Activated T-helper 2 cell treated with anti-CD3 and anti-CD28 coated beads, Interferon-gamma antibody, Interleukin-2, Interleukin-4, amounts not matched to agents 10 μg/mL and 5 μg/mL and 100 μg/mL, durations not matched to agents 14 hours and 24 hours and 36 hours (primary cell): Measurements from ENCODE around the gene POU4F3. TPM values are rescaled to one million over a fixed set of nuclear protein-coding genes. Genes with fewer than 3 reads are reported as not detected.
A peak's percentile ranks its signal among the peaks of the same experiment; 100 is the strongest.

Experiments
- DNase-seq: peaks from one replicate; pipeline ENCODE4 v3.0.0; 2021; ENCODE audit warnings: low spot score
- H3K27ac Mint-ChIP-seq: one replicate; pipeline ENCODE4 v1.8.0; 2021; ENCODE audit warnings: mixed read lengths
- H3K27me3 Mint-ChIP-seq: one replicate; pipeline ENCODE4 v1.8.0; 2021; ENCODE audit warnings: low read depth, mixed read lengths
- H3K36me3 Mint-ChIP-seq: one replicate; pipeline ENCODE4 v1.8.0; 2021; ENCODE audit warnings: low read depth, mixed read lengths
- H3K4me1 Mint-ChIP-seq: one replicate; pipeline ENCODE4 v1.8.0; 2021; ENCODE audit warnings: low read depth, mixed read lengths
- H3K4me3 Mint-ChIP-seq: one replicate; pipeline ENCODE4 v1.8.0; 2021; ENCODE audit warnings: low read depth, mild to moderate bottlenecking, moderate library complexity, mixed read lengths
- H3K9me3 Mint-ChIP-seq: one replicate; pipeline ENCODE4 v1.8.0; 2021; ENCODE audit warnings: mixed read lengths
- intact Hi-C: fragments of 100-400 bp; cut with micrococcal nuclease; formaldehyde crosslinking; loops from one replicate; pipeline ENCODE4 v1.15.1; 2023
- total RNA-seq: library from RNA; stranded (reverse); gene quantifications from 2 replicates; pipeline ENCODE4 v1.2.3, GENCODE V29; 2022

The POU4F3 gene
- total RNA-seq, 1 donor from 2014 or later = 0.14 TPM

- H3K9me3 Mint-ChIP-seq = no peaks in the 10 kb centered on the region
- peaks cover 28% of the 10 kb centered on the region for H3K27me3 Mint-ChIP-seq
- H3K36me3 Mint-ChIP-seq = no peaks in the 10 kb centered on the region
- intact Hi-C loops = no loop called here
- no peak for DNase-seq
- no peak overlapping the region for H3K4me3 Mint-ChIP-seq
- H3K27ac Mint-ChIP-seq = no peak overlapping the region
- no peaks in the 10 kb centered on the region for H3K4me1 Mint-ChIP-seq
Measured at GRCh38 chr5:146327257-146327870, 11.3 kb upstream of the POU4F3 start.

GRCh38 chr5:146327989-146328388 lies 10.7 kb upstream of the POU4F3 start:
- Mint-ChIP-seq H3K4me3 (no peak overlapping the region), H3K27me3 (peaks cover 32% of the 10 kb centered on the region)
- intact Hi-C loops = no loop called here

GRCh38 chr5:146329697-146330096 lies 8.9 kb upstream of the POU4F3 start:
- intact Hi-C loops = no loop called here
- Mint-ChIP-seq H3K9me3 (no peaks in the 10 kb centered on the region), H3K27ac (no peak overlapping the region), H3K4me1 (no peaks in the 10 kb centered on the region), H3K36me3 (no peaks in the 10 kb centered on the region), H3K27me3 (peaks cover 45% of the 10 kb centered on the region), H3K4me3 (no peak overlapping the region)
- no peak for DNase-seq

More at GRCh38 chr5:146327989-146328388, 10.7 kb upstream of the POU4F3 start:
- Mint-ChIP-seq H3K27ac (no peak overlapping the region), H3K36me3 (no peaks in the 10 kb centered on the region), H3K4me1 (no peaks in the 10 kb centered on the region), H3K9me3 (no peaks in the 10 kb centered on the region)
- DNase-seq = no peak

- H3K27me3 Mint-ChIP-seq = peaks cover 58% of the 10 kb centered on the region
- H3K36me3 Mint-ChIP-seq = no peaks in the 10 kb centered on the region
- no peak overlapping the region for H3K27ac Mint-ChIP-seq
- H3K4me1 Mint-ChIP-seq = no peaks in the 10 kb centered on the region
- no peak overlapping the region for H3K4me3 Mint-ChIP-seq
- H3K9me3 Mint-ChIP-seq = no peaks in the 10 kb centered on the region
- intact Hi-C loops = no loop called here
- no peak for DNase-seq
Measured at GRCh38 chr5:146331423-146331822, 7.2 kb upstream of the POU4F3 start.

GRCh38 chr5:146334074-146334533 lies 4.5 kb upstream of the POU4F3 start:
- no peaks in the 10 kb centered on the region for H3K4me1 Mint-ChIP-seq
- peaks cover 71% of the 10 kb centered on the region for H3K27me3 Mint-ChIP-seq

GRCh38 chr5:146336197-146336596 lies 2.4 kb upstream of the POU4F3 start:
- no peak overlapping the region for H3K4me3 Mint-ChIP-seq
- H3K36me3 Mint-ChIP-seq = no peaks in the 10 kb centered on the region
- intact Hi-C loops = no loop called here
- DNase-seq = no peak
- H3K4me1 Mint-ChIP-seq = no peaks in the 10 kb centered on the region
- no peaks in the 10 kb centered on the region for H3K9me3 Mint-ChIP-seq
- H3K27me3 Mint-ChIP-seq = peaks cover 76% of the 10 kb centered on the region
- no peak overlapping the region for H3K27ac Mint-ChIP-seq

More at GRCh38 chr5:146334074-146334533, 4.5 kb upstream of the POU4F3 start:
- Mint-ChIP-seq H3K36me3 (no peaks in the 10 kb centered on the region), H3K4me3 (no peak overlapping the region), H3K27ac (no peak overlapping the region), H3K9me3 (no peaks in the 10 kb centered on the region)
- DNase-seq = no peak
- intact Hi-C loops = no loop called here

- no peak overlapping the region for H3K4me3 Mint-ChIP-seq
- no peak for DNase-seq
- no peak overlapping the region for H3K27ac Mint-ChIP-seq
- intact Hi-C loops = no loop called here
- H3K27me3 Mint-ChIP-seq = peaks cover 82% of the 10 kb centered on the region
- no peaks in the 10 kb centered on the region for H3K36me3 Mint-ChIP-seq
- no peaks in the 10 kb centered on the region for H3K9me3 Mint-ChIP-seq
- no peaks in the 10 kb centered on the region for H3K4me1 Mint-ChIP-seq
Measured at GRCh38 chr5:146337264-146337904, 1.3 kb upstream of the POU4F3 start.

- H3K4me3 Mint-ChIP-seq = no peak overlapping the region
- H3K9me3 Mint-ChIP-seq = no peaks in the 10 kb centered on the region
- DNase-seq = no peak
- intact Hi-C loops = no loop called here
- peaks cover 84% of the 10 kb centered on the region for H3K27me3 Mint-ChIP-seq
- H3K4me1 Mint-ChIP-seq = no peaks in the 10 kb centered on the region
- H3K27ac Mint-ChIP-seq = no peak overlapping the region
- no peaks in the 10 kb centered on the region for H3K36me3 Mint-ChIP-seq
Measured at GRCh38 chr5:146337928-146338327, 711 bp upstream of the POU4F3 start.

GRCh38 chr5:146339715-146340259 lies 1.1 kb downstream of the POU4F3 start:
- intact Hi-C loops = no loop called here
- H3K4me3 Mint-ChIP-seq = no peak overlapping the region
- no peaks in the 10 kb centered on the region for H3K9me3 Mint-ChIP-seq
- H3K27ac Mint-ChIP-seq = no peak overlapping the region
- H3K36me3 Mint-ChIP-seq = no peaks in the 10 kb centered on the region
- H3K4me1 Mint-ChIP-seq = no peaks in the 10 kb centered on the region
- peaks cover 86% of the 10 kb centered on the region for H3K27me3 Mint-ChIP-seq
- DNase-seq = no peak

- peak; percentile 24 for DNase-seq
- Mint-ChIP-seq H3K9me3 (no peaks in the 10 kb centered on the region), H3K4me3 (no peak overlapping the region), H3K36me3 (no peaks in the 10 kb centered on the region), H3K27ac (no peak overlapping the region), H3K27me3 (peaks cover 88% of the 10 kb centered on the region), H3K4me1 (peaks cover 4% of the 10 kb centered on the region)
- intact Hi-C loops = no loop called here
Measured at GRCh38 chr5:146340260-146341081, 1.8 kb downstream of the POU4F3 start.

GRCh38 chr5:146341854-146342253 lies 3.2 kb downstream of the POU4F3 start:
- intact Hi-C loops = no loop called here
- DNase-seq = no peak
- Mint-ChIP-seq H3K4me3 (no peak overlapping the region), H3K9me3 (no peaks in the 10 kb centered on the region), H3K4me1 (peaks cover 4% of the 10 kb centered on the region), H3K36me3 (no peaks in the 10 kb centered on the region), H3K27me3 (peaks cover 88% of the 10 kb centered on the region), H3K27ac (no peak overlapping the region)

GRCh38 chr5:146342519-146342881 lies 3.9 kb downstream of the POU4F3 start:
- DNase-seq = no peak
- Mint-ChIP-seq H3K36me3 (no peaks in the 10 kb centered on the region), H3K4me1 (peaks cover 4% of the 10 kb centered on the region), H3K27ac (no peak overlapping the region), H3K9me3 (no peaks in the 10 kb centered on the region), H3K27me3 (peaks cover 83% of the 10 kb centered on the region), H3K4me3 (no peak overlapping the region)
- intact Hi-C loops = no loop called here
